Stimulated activated CD4-positive, alpha-beta T cell treated with anti-CD3 and anti-CD28 coated beads, Interleukin-15, amount 100 ng/mL, for 48 hours (primary cell): Measurements from ENCODE around the gene OTX2.

Experiments
- DNase-seq, 2 donors: peaks; one replicate each; pipeline ENCODE4 v3.0.0-alpha.2; 2020; ENCODE audit warnings: low read depth in 2 of 2

The OTX2 gene

GRCh38 chr14:56810147-56810719 lies at the start of gene OTX2:
OTX2 (minus strand) TSS chr14:56810479; CDS start chr14:56805456, 5,023 bp downstream.
- DNase-seq: no peak

GRCh38 chr14:56858422-56858821 lies 48.1 kb upstream of the OTX2 start:
- DNase-seq: no peak

GRCh38 chr14:56857216-56857615 lies 46.9 kb upstream of the OTX2 start:
- DNase-seq: no peak

GRCh38 chr14:56855891-56856461 lies 45.7 kb upstream of the OTX2 start:
- no peak for DNase-seq

- no peak for DNase-seq
These were observed 44.0 kb upstream of the OTX2 start for GRCh38 chr14:56854325-56854724.

GRCh38 chr14:56846970-56847930 lies 37.0 kb upstream of the OTX2 start:
- no peak for DNase-seq

GRCh38 chr14:56844406-56845002 lies 34.2 kb upstream of the OTX2 start:
- no peak for DNase-seq

GRCh38 chr14:56841611-56842010 lies 31.3 kb upstream of the OTX2 start:
- no peak for DNase-seq

GRCh38 chr14:56840221-56840620 lies 29.9 kb upstream of the OTX2 start:
- no peak for DNase-seq

- no peak for DNase-seq
These were observed 18.9 kb upstream of the OTX2 start for GRCh38 chr14:56829151-56829550.

GRCh38 chr14:56826214-56826613 lies 15.9 kb upstream of the OTX2 start:
- DNase-seq: no peak

GRCh38 chr14:56821805-56822610 lies 11.7 kb upstream of the OTX2 start:
- no peak for DNase-seq

- no peak for DNase-seq
These were observed 10.9 kb upstream of the OTX2 start for GRCh38 chr14:56821177-56821576.

GRCh38 chr14:56817396-56817921 lies 7.2 kb upstream of the OTX2 start:
- DNase-seq: no peak

GRCh38 chr14:56816574-56817391 lies 6.5 kb upstream of the OTX2 start:
- DNase-seq: no peak

GRCh38 chr14:56815745-56816144 lies 5.5 kb upstream of the OTX2 start:
- DNase-seq: no peak

GRCh38 chr14:56814969-56815700 lies 4.9 kb upstream of the OTX2 start:
- DNase-seq: no peak

- no peak for DNase-seq
These were observed 4.3 kb upstream of the OTX2 start for GRCh38 chr14:56814519-56814959.

- DNase-seq: no peak
These were observed 2.9 kb upstream of the OTX2 start for GRCh38 chr14:56813143-56813551.
